Measurements from ENCODE around the gene PCDHB4. TPM values are rescaled to one million over a fixed set of nuclear protein-coding genes. Genes with fewer than 3 reads are reported as not detected.
A peak's percentile ranks its signal among the peaks of the same experiment; 100 is the strongest.

The PCDHB4 gene
- total and polyA plus RNA-seq, 2 of the 8 experiments (the other 6 are each of a cell fraction or from before 2014, with no cell fraction given), result 1.3 to 1.5 TPM

DNA sequence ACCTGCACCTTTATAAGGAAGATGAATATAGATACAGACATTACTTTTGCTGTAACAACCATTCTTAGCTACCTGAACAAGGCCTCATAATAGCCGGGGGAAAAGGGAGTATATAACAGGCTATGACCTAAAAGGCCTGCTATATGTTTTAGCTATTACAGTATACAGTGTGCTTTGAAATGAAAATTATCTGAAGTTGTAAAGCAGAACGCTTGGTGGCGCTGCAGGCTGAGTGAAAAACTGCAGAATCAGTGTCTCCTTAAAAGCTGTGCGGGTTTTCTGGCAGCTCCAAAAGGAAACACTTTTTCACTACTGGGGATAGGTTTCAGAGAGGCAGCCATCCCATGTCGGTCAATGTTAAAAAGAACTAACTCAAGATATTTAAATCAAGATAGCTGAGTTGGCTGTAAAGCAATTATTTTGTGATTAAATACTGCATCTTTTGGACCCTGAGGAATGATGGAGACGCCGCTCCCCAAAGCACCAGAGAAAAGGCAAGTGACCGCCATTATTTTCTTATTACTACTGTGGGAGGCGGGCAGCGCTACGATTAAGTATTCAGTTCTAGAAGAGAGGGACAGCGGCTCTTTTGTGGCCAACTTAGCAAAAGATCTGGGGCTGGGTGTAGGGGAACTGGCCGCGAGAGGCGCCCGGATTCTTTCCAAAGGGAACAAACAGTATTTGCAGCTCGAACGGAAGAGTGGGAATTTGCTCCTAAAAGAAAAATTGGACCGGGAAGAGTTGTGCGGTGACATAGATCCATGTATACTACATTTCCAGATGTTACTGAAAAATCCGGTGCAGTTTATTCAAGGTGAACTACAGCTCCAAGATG is 34.1 kb downstream of the PCDHB4 start:
- TF ChIP-seq RAD21 (IDR thresholded peaks at IDR 0.05 in 1 of 2, conservative IDR thresholded peaks at IDR 0.05 in 1 of 2; ENCODE audit: low read depth in 2 of 2, low read length in 2 of 2) (peak; percentile 58 to 69), MAFK (IDR thresholded peaks at IDR 0.05; ENCODE audit: low read depth, low read length) (peak; percentile 53; the same call in 1 of the 2 replicates), POLR2A (IDR thresholded peaks at IDR 0.05; ENCODE audit: control extremely low read depth in 1 of 2, low read depth in 2 of 2, low read length in 2 of 2) (no peak), CTCF (IDR thresholded peaks at IDR 0.05; ENCODE audit: control extremely low read depth in 1 of 3, insufficient read depth in 1 of 3, low read depth in 1 of 3, low read length in 3 of 3) (peak in 2 of 3 experiments; percentile 70 to 72; a peak in 3 of 4 replicates), HDAC6 (IDR thresholded peaks at IDR 0.05; ENCODE audit: low read depth, low read length) (no peak), BACH1 (IDR thresholded peaks at IDR 0.05; ENCODE audit: low read length) (peak; percentile 47; the same call in 1 of the 2 replicates), JUN (IDR thresholded peaks at IDR 0.05; ENCODE audit: low read depth, low read length) (no peak)
- no peak overlapping the region for H3K56ac ChIP-seq (replicated peaks; ENCODE audit: insufficient read length, low read depth, low read length)
- H3K27me3 ChIP-seq (replicated peaks in 1 of 4; ENCODE audit: control insufficient read depth in 3 of 4, extremely low read depth in 1 of 4, insufficient read depth in 3 of 4, low read length in 3 of 4), result no peaks in the 10 kb centered on the region
- no peaks in the 10 kb centered on the region for H3K36me3 ChIP-seq (ENCODE audit: control insufficient read depth in 2 of 4, insufficient read depth in 4 of 4, low read length in 3 of 4)
- POLR2A ChIA-PET (ENCODE audit: partially characterized antibody), result interaction anchor here (0.6 to 1.7 kb wide), 6 partner anchors 11 to 61 kb away, joined by 3 to 5 read pairs (median 4); partner anchors contain the start of genes PCDHB2 and PCDHB5
- DNase-seq (ENCODE audit: low read depth in 1 of 2, low spot score in 2 of 2), result peak in 1 of 2 experiments; percentile 67
- H2AFZ ChIP-seq (ENCODE audit: low read length), result peak overlapping the region; percentile 18; the same call in 1 of the 2 replicates
- H4K5ac ChIP-seq (ENCODE audit: insufficient read length, low read depth, low read length), result no peak overlapping the region
- no peak overlapping the region for H2BK15ac ChIP-seq (ENCODE audit: low read length)
- FAIRE-seq, result peak; percentile 76
- H3K79me1 ChIP-seq (ENCODE audit: low read depth, low read length), result no peaks in the 10 kb centered on the region
- H3K27ac ChIP-seq (ENCODE audit: low read depth, low read length), result no peak overlapping the region
- WGBS, 2 experiments (ENCODE audit: extremely low coverage in 1 of 2, insufficient coverage in 1 of 2, insufficient read length in 1 of 2, insufficient replicate concordance in 2 of 2, low coverage in 1 of 2, low lambda C conversion rate in 2 of 2, missing lambda C conversion rate in 1 of 2), result 79% methylated on average over 21 of the region's 21 CpGs; no CpG with 5 or more reads in 1 of the 2 experiments
- no peak overlapping the region for H4K91ac ChIP-seq (replicated peaks; ENCODE audit: insufficient read length, low read length)
- no peaks in the 10 kb centered on the region for H3K23me2 ChIP-seq (ENCODE audit: low read depth, low read length)
- H3K18ac ChIP-seq (ENCODE audit: extremely low read depth, low read length), result no peak overlapping the region
- H2AK5ac ChIP-seq (ENCODE audit: low read depth, low read length), result no peak overlapping the region
- H2BK20ac ChIP-seq (ENCODE audit: low read length), result no peak overlapping the region
- no peak overlapping the region for H3K4me3 ChIP-seq (ENCODE audit: extremely low read depth in 1 of 4, insufficient read depth in 2 of 4, low read depth in 3 of 4, low read length in 4 of 4)
- H2BK120ac ChIP-seq (replicated peaks; ENCODE audit: low read depth, low read length), result no peak overlapping the region
- no peak overlapping the region for H2BK5ac ChIP-seq (ENCODE audit: low read depth, low read length)
- H3K79me2 ChIP-seq (ENCODE audit: control insufficient read depth in 1 of 2, insufficient read depth in 2 of 2, low read length in 2 of 2), result no peaks in the 10 kb centered on the region
- CTCF ChIA-PET (ENCODE audit: partially characterized antibody), result interaction anchor here (0.6 to 5.2 kb wide), 53 partner anchors 8 to 1200 kb away, joined by 3 to 48 read pairs (median 4); partner anchors contain the start of genes PCDHA11, PCDHA12, PCDHB10 and PCDHB11
- no peak overlapping the region for H2BK12ac ChIP-seq (ENCODE audit: low read depth, low read length)
- no peaks in the 10 kb centered on the region for H4K20me1 ChIP-seq (replicated peaks in 1 of 2; ENCODE audit: control insufficient read depth in 1 of 2, insufficient read depth in 2 of 2, low read length in 2 of 2)
- H3K4ac ChIP-seq (replicated peaks; ENCODE audit: insufficient read length, low read depth, low read length), result no peak overlapping the region
- H3K9me3 ChIP-seq (ENCODE audit: insufficient read depth in 2 of 2, low read depth in 1 of 2, low read length in 1 of 2), result peaks cover 0 to 15% of the 10 kb centered on the region in 2 experiments; a peak in 2 of 4 replicates
- no peak overlapping the region for H3K14ac ChIP-seq (ENCODE audit: insufficient read length)
- H3K23ac ChIP-seq (ENCODE audit: insufficient read length), result no peak overlapping the region
- peak overlapping the region in 1 of 2 experiments; percentile 56; a peak in 1 of 4 replicates for H3K4me2 ChIP-seq (ENCODE audit: insufficient read depth in 1 of 2, low read depth in 2 of 2, low read length in 2 of 2)
- no peak overlapping the region for H4K8ac ChIP-seq (ENCODE audit: extremely low read depth, insufficient read depth, low read length)
- H3K9ac ChIP-seq (replicated peaks in 1 of 4; ENCODE audit: extremely low read depth in 1 of 4, low read depth in 3 of 4, low read length in 3 of 4), result no peak overlapping the region
- H3K4me1 ChIP-seq (replicated peaks in 1 of 4; ENCODE audit: control insufficient read depth in 3 of 4, insufficient read depth in 4 of 4, low read length in 3 of 4), result no peaks in the 10 kb centered on the region

All from H1 (cell line).